ENCODE data around the gene NPLOC4.
A peak's percentile ranks its signal among the peaks of the same experiment; 100 is the strongest.

The NPLOC4 gene

GRCh38 chr17:81515530-81516041 is 121.3 kb downstream of the NPLOC4 start:
- Histone ChIP-seq H3K23ac (ENCODE audit: low read depth, low read length, poor library complexity) (no peak overlapping the region), H4K91ac (ENCODE audit: low read depth, low read length, poor library complexity) (no peak overlapping the region), H3K4ac (ENCODE audit: low read length) (no peak overlapping the region), H2BK120ac (ENCODE audit: low read depth, low read length) (no peak overlapping the region), H3K9me3 (replicated peaks in 1 of 2; ENCODE audit: control insufficient read depth in 2 of 2, insufficient read depth in 1 of 2, low read depth in 1 of 2, low read length in 2 of 2) (no peaks in the 10 kb centered on the region), H3K27me3 (ENCODE audit: control insufficient read depth in 3 of 3, insufficient read depth in 3 of 3, low read depth in 1 of 3, low read length in 3 of 3) (peaks cover 0 to 34% (median 14%) of the 10 kb centered on the region in 3 experiments), H2BK12ac (ENCODE audit: low read length) (no peak overlapping the region), H2AK5ac (ENCODE audit: low read depth, low read length) (peak overlapping the region; percentile 32), H2BK5ac (ENCODE audit: low read length) (peak overlapping the region; percentile 60), H3K27ac (replicated peaks; ENCODE audit: low read length) (no peak overlapping the region), H3K79me1 (ENCODE audit: low read depth, low read length) (peaks cover 23% of the 10 kb centered on the region), H2BK15ac (ENCODE audit: low read length) (no peak overlapping the region), H3K9ac (ENCODE audit: low read depth, low read length, poor library complexity) (no peak overlapping the region), H3K4me2 (ENCODE audit: insufficient read depth, low read length, poor library complexity, severe bottlenecking) (peak overlapping the region; percentile 99), H3K14ac (ENCODE audit: low read length) (no peak overlapping the region), H4K8ac (ENCODE audit: low read depth, low read length) (no peak overlapping the region), H2AFZ (ENCODE audit: low read length) (peak overlapping the region; percentile 75), H3K18ac (ENCODE audit: low read length) (no peak overlapping the region), H3K4me3 (ENCODE audit: low read length in 2 of 2) (peak overlapping the region; percentile 90 to 95), H3K4me1 (ENCODE audit: control insufficient read depth in 2 of 2, insufficient read depth in 1 of 2, low read depth in 1 of 2, low read length in 2 of 2) (peaks cover 23 to 29% of the 10 kb centered on the region in 2 donors), H3K36me3 (replicated peaks in 1 of 2; ENCODE audit: control insufficient read depth in 2 of 2, insufficient read depth in 2 of 2, low read length in 2 of 2) (peaks cover 13 to 17% of the 10 kb centered on the region in 2 donors)
- no peak for DNase-seq (ENCODE audit: low spot score)
- WGBS, 2 donors (ENCODE audit: extremely low coverage in 2 of 2, insufficient read length in 2 of 2, insufficient replicate concordance in 1 of 2) = no CpG with 5 or more reads among the region's 19 CpGs

GRCh38 chr17:81514739-81515529 is 122.0 kb downstream of the NPLOC4 start:
- H3K9me3 ChIP-seq (replicated peaks in 1 of 2; ENCODE audit: control insufficient read depth in 2 of 2, insufficient read depth in 1 of 2, low read depth in 1 of 2, low read length in 2 of 2) = no peaks in the 10 kb centered on the region
- no peak overlapping the region for H4K8ac ChIP-seq (ENCODE audit: low read depth, low read length)
- peak; percentile 62 for DNase-seq (ENCODE audit: low spot score)
- peak overlapping the region; percentile 99 for H3K4me2 ChIP-seq (ENCODE audit: insufficient read depth, low read length, poor library complexity, severe bottlenecking)
- H3K36me3 ChIP-seq (replicated peaks in 1 of 2; ENCODE audit: control insufficient read depth in 2 of 2, insufficient read depth in 2 of 2, low read length in 2 of 2) = peaks cover 20 to 23% of the 10 kb centered on the region in 2 donors
- H3K4me3 ChIP-seq (ENCODE audit: low read length in 2 of 2) = peak overlapping the region; percentile 90 to 95
- WGBS, 2 donors (ENCODE audit: extremely low coverage in 2 of 2, insufficient read length in 2 of 2, insufficient replicate concordance in 1 of 2) = no CpG with 5 or more reads among the region's 82 CpGs
- peak overlapping the region; percentile 55 for H3K23ac ChIP-seq (ENCODE audit: low read depth, low read length, poor library complexity)
- peak overlapping the region; percentile 75 for H2AFZ ChIP-seq (ENCODE audit: low read length)
- H2AK5ac ChIP-seq (ENCODE audit: low read depth, low read length) = peak overlapping the region; percentile 19
- H3K4me1 ChIP-seq (ENCODE audit: control insufficient read depth in 2 of 2, insufficient read depth in 1 of 2, low read depth in 1 of 2, low read length in 2 of 2) = peaks cover 26 to 29% of the 10 kb centered on the region in 2 donors
- H3K9ac ChIP-seq (ENCODE audit: low read depth, low read length, poor library complexity) = peak overlapping the region; percentile 95
- peak overlapping the region; percentile 99 for H3K18ac ChIP-seq (ENCODE audit: low read length)
- no peak overlapping the region for H3K14ac ChIP-seq (ENCODE audit: low read length)
- no peak overlapping the region for H3K4ac ChIP-seq (ENCODE audit: low read length)
- peaks cover 23% of the 10 kb centered on the region for H3K79me1 ChIP-seq (ENCODE audit: low read depth, low read length)
- peak overlapping the region; percentile 76 for H2BK120ac ChIP-seq (ENCODE audit: low read depth, low read length)
- peaks cover 0 to 28% (median 14%) of the 10 kb centered on the region in 3 experiments for H3K27me3 ChIP-seq (ENCODE audit: control insufficient read depth in 3 of 3, insufficient read depth in 3 of 3, low read depth in 1 of 3, low read length in 3 of 3)
- H2BK5ac ChIP-seq (ENCODE audit: low read length) = peak overlapping the region; percentile 60
- peak overlapping the region; percentile 31 for H2BK12ac ChIP-seq (ENCODE audit: low read length)
- H3K27ac ChIP-seq (replicated peaks; ENCODE audit: low read length) = peak overlapping the region; percentile 65
- no peak overlapping the region for H4K91ac ChIP-seq (ENCODE audit: low read depth, low read length, poor library complexity)
- H2BK15ac ChIP-seq (ENCODE audit: low read length) = peak overlapping the region; percentile 21

- Histone ChIP-seq H3K4me1 (ENCODE audit: control insufficient read depth in 2 of 2, insufficient read depth in 1 of 2, low read depth in 1 of 2, low read length in 2 of 2) (peaks cover 23 to 30% of the 10 kb centered on the region in 2 donors), H3K27me3 (ENCODE audit: control insufficient read depth in 3 of 3, insufficient read depth in 3 of 3, low read depth in 1 of 3, low read length in 3 of 3) (peaks cover 0 to 22% (median 9%) of the 10 kb centered on the region in 3 experiments)
These were observed 122.5 kb downstream of the NPLOC4 start for GRCh38 chr17:81514489-81514738.

More at GRCh38 chr17:81514489-81514738, 122.5 kb downstream of the NPLOC4 start:
- H4K91ac ChIP-seq (ENCODE audit: low read depth, low read length, poor library complexity) = no peak overlapping the region
- peaks cover 23% of the 10 kb centered on the region for H3K79me1 ChIP-seq (ENCODE audit: low read depth, low read length)
- H3K27ac ChIP-seq (replicated peaks; ENCODE audit: low read length) = peak overlapping the region; percentile 58
- H2AK5ac ChIP-seq (ENCODE audit: low read depth, low read length) = peak overlapping the region; percentile 99
- H2BK12ac ChIP-seq (ENCODE audit: low read length) = peak overlapping the region; percentile 69
- peak overlapping the region; percentile 96 for H3K23ac ChIP-seq (ENCODE audit: low read depth, low read length, poor library complexity)
- no peak for DNase-seq (ENCODE audit: low spot score)
- no CpG with 5 or more reads among the region's 34 CpGs for WGBS, 2 donors (ENCODE audit: extremely low coverage in 2 of 2, insufficient read length in 2 of 2, insufficient replicate concordance in 1 of 2)
- H3K14ac ChIP-seq (ENCODE audit: low read length) = peak overlapping the region; percentile 89
- H3K4me3 ChIP-seq (ENCODE audit: low read length in 2 of 2) = peak overlapping the region; percentile 90 to 95
- H3K36me3 ChIP-seq (replicated peaks in 1 of 2; ENCODE audit: control insufficient read depth in 2 of 2, insufficient read depth in 2 of 2, low read length in 2 of 2) = peaks cover 22 to 29% of the 10 kb centered on the region in 2 donors
- no peak overlapping the region for H3K4ac ChIP-seq (ENCODE audit: low read length)
- H3K4me2 ChIP-seq (ENCODE audit: insufficient read depth, low read length, poor library complexity, severe bottlenecking) = peak overlapping the region; percentile 99
- H4K8ac ChIP-seq (ENCODE audit: low read depth, low read length) = no peak overlapping the region
- peak overlapping the region; percentile 75 for H2AFZ ChIP-seq (ENCODE audit: low read length)
- H3K18ac ChIP-seq (ENCODE audit: low read length) = peak overlapping the region; percentile 99
- H3K9me3 ChIP-seq (replicated peaks in 1 of 2; ENCODE audit: control insufficient read depth in 2 of 2, insufficient read depth in 1 of 2, low read depth in 1 of 2, low read length in 2 of 2) = no peaks in the 10 kb centered on the region
- peak overlapping the region; percentile 99 for H2BK15ac ChIP-seq (ENCODE audit: low read length)
- H3K9ac ChIP-seq (ENCODE audit: low read depth, low read length, poor library complexity) = peak overlapping the region; percentile 77
- H2BK120ac ChIP-seq (ENCODE audit: low read depth, low read length) = peak overlapping the region; percentile 87
- H2BK5ac ChIP-seq (ENCODE audit: low read length) = no peak overlapping the region
